Liver (tissue), 9 donors: ENCODE data around the gene SECTM1. TPM values are rescaled to one million over a fixed set of nuclear protein-coding genes. Genes with fewer than 3 reads are reported as not detected.
"Not testable (repeated sequence)": the region's sequence is repeated elsewhere in the genome, so short reads cannot be mapped to it uniquely, and the experiment has no call there.

ENCODE experiments used
- DNase-seq: peaks from one replicate; pipeline ENCODE4 v3.0.0-alpha.2; 2017; ENCODE audit warnings: low spot score
- H3K27ac ChIP-seq, 2 donors: one replicate each; pipeline ENCODE4 v1.7.0; 2013; ENCODE audit warnings: inconsistent platforms in 2 of 2, low read length in 2 of 2, control low read depth in 1 of 2, low read depth in 1 of 2, mild to moderate bottlenecking in 1 of 2
- H3K27me3 ChIP-seq, 4 donors: one replicate each; pipeline versions ENCODE4 v1.6.1 to v1.7.0; 2013; ENCODE audit warnings: low read length in 3 of 4, inconsistent platforms in 1 of 4, mild to moderate bottlenecking in 1 of 4, moderate library complexity in 1 of 4; ENCODE audit not compliant: control insufficient read depth in 4 of 4, insufficient read depth in 4 of 4
- H3K36me3 ChIP-seq, 4 donors: one replicate each; pipeline versions ENCODE4 v1.6.1 to v1.7.0; 2013; ENCODE audit warnings: low read length in 3 of 4, mild to moderate bottlenecking in 3 of 4, low read depth in 1 of 4, moderate library complexity in 1 of 4; ENCODE audit not compliant: control insufficient read depth in 4 of 4, insufficient read depth in 3 of 4
- H3K4me1 ChIP-seq, 4 donors: one replicate each; pipeline versions ENCODE4 v1.6.1 to v1.7.0; 2013; ENCODE audit warnings: low read length in 3 of 4, mild to moderate bottlenecking in 3 of 4, moderate library complexity in 1 of 4; ENCODE audit not compliant: control insufficient read depth in 4 of 4, insufficient read depth in 4 of 4
- H3K4me3 ChIP-seq, 3 donors: one replicate each; pipeline versions ENCODE4 v1.6.1 to v1.7.0; 2013; ENCODE audit warnings: low read length in 3 of 3, control low read depth in 1 of 3, low read depth in 1 of 3, mild to moderate bottlenecking in 1 of 3
- H3K9ac ChIP-seq, 2 donors: one replicate each; pipeline ENCODE4 v1.7.0; 2013; ENCODE audit warnings: low read length in 2 of 2, mild to moderate bottlenecking in 2 of 2, moderate library complexity in 2 of 2, control low read depth in 1 of 2, low read depth in 1 of 2
- H3K9me3 ChIP-seq, 4 donors: one replicate each; pipeline versions ENCODE4 v1.6.1 to v1.7.0; 2013; ENCODE audit warnings: low read length in 3 of 4; ENCODE audit not compliant: control insufficient read depth in 4 of 4
- CTCF ChIP-seq: fragments of 150-350 bp; IDR thresholded peaks from 2 replicates; pipeline ENCODE4 v1.5.1; 2017; ENCODE audit warnings: improper control_type of control experiment, low read depth, low read length; ENCODE audit not compliant: missing input control
- FOXA1 ChIP-seq: IDR thresholded peaks from 2 replicates; pipeline ENCODE4 v1.6.1; 2016; ENCODE audit warnings: antibody characterized with exemption
- HNF4A ChIP-seq, 2 donors: conservative IDR thresholded peaks; 2 replicates each; pipeline ENCODE4 v1.6.1; 2016; ENCODE audit warnings: antibody characterized with exemption in 2 of 2, mild to moderate bottlenecking in 2 of 2
- JUND ChIP-seq, 2 donors: IDR thresholded peaks; 2 replicates each; pipeline ENCODE4 v1.6.1; 2016; ENCODE audit warnings: antibody characterized with exemption in 2 of 2
- REST ChIP-seq: IDR thresholded peaks from 2 replicates; pipeline ENCODE4 v1.6.1; 2016; ENCODE audit warnings: antibody characterized with exemption, mild to moderate bottlenecking
- RXRA ChIP-seq, 2 donors: IDR thresholded peaks; 2 replicates each; pipeline ENCODE4 v1.6.1; 2017 to 2018; ENCODE audit warnings: antibody characterized with exemption in 2 of 2, mild to moderate bottlenecking in 1 of 2
- YY1 ChIP-seq: IDR thresholded peaks from 2 replicates; pipeline ENCODE4 v1.6.1; 2016; ENCODE audit warnings: antibody characterized with exemption, mild to moderate bottlenecking
- WGBS: extraction: QIAGEN DNeasy Blood & Tissue Kit; methylation state at CpG from one replicate; pipeline ENCODE4 v1.1.7; 2013; 5-methylcytosine and 5-hydroxymethylcytosine counted together
- polyA plus RNA-seq, 2 donors: library from polyadenylated mRNA; stranded (reverse) in 1 of 2; unstranded in 1 of 2; fragments of 200-250 nt in 1 of 2; fragments of >200 nt in 1 of 2; fragmentation: Nextera tagmentation in 1 of 2; extraction: Ambion mirVana in 1 of 2; gene quantifications; one replicate each; pipeline versions ENCODE4 v1.2.1 to v1.2.3, GENCODE V29; 2013 to 2015
- total RNA-seq, 2 donors: library from RNA; depleted of rRNA; stranded (reverse); fragments of >200 nt; gene quantifications; one replicate each; pipeline ENCODE4 v1.2.3, GENCODE V29; 2014
- TF ChIP-seq, protein P1 (sequence below): IDR thresholded peaks from 2 replicates; pipeline ENCODE4 v1.6.1; 2016; ENCODE audit warnings: antibody characterized with exemption
- donor health status: healthy.
- donor health status: healthy.
- donor health status: healthy.
- donor health status: healthy.
- donor health status: healthy.

Gene SECTM1
- total and polyA plus RNA-seq, 4 donors, result 1.3 to 14.2 (median 4.6) TPM

DNA sequence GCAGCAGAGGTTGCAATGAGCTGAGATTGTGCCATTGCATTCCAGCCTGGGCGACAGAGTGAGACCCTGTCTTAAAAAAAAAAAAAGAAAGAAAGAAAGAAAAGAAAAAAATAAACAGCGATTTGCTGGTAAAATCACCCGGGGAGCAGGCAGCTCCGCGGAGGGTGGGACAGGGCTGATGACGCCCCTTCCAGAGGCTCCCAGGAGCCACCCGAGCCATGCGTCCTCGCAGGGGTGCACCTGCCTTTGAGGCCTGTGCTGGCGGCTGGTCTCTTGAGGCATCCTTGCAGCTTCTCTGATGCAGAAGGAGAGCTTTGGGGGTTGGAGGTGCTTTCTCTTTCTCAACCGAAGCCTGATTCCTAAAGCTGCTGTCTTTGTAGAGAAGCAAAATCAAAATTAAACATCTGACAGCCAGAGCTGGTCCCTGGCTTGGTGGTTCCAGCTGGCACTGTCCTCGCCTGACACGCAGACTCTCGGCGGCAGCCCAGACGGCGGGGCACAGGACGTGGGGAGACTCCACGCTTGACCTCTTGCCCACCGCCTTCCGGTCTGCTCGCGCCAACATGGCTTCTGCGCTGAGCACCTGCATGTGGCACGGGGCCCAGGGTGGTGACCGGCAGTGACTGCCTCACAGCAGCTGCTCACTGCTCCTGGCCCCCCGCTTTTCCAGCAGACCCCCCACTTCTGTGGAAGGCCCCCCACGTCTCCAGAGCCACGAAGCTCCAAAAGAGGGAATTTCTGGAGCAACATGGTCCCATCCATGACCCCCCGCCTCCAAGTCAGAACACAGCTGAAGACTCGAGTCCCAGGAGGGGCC, 44.6 kb upstream of the SECTM1 start (continued):
- TF ChIP-seq JUND (IDR thresholded peaks at IDR 0.05) (no peak), FOXA1 (no peak)
- TF ChIP-seq, protein P1, sequence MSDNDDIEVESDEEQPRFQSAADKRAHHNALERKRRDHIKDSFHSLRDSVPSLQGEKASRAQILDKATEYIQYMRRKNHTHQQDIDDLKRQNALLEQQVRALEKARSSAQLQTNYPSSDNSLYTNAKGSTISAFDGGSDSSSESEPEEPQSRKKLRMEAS, result no peak

GRCh38 chr17:82377294-82377693, 43.7 kb upstream of the SECTM1 start:
- H3K36me3 ChIP-seq, H3K27ac ChIP-seq, H3K27me3 ChIP-seq, DNase-seq, H3K9me3 ChIP-seq, H3K4me3 ChIP-seq, H3K4me1 ChIP-seq, H3K9ac ChIP-seq: not testable (repeated sequence)
- WGBS, result 63% methylated on average over 3 of the region's 5 CpGs

- H3K27ac ChIP-seq, result no peak overlapping the region
- TF ChIP-seq HNF4A (conservative IDR thresholded peaks at IDR 0.05), result no peak
- no peak for TF ChIP-seq YY1
- TF ChIP-seq REST, result no peak
- no peak for TF ChIP-seq CTCF
- peak in 1 of 2 donors; percentile 22 for TF ChIP-seq RXRA (IDR thresholded peaks at IDR 0.05)
- peaks cover 0 to 17% (median 8%) of the 10 kb centered on the region in 4 donors for H3K4me1 ChIP-seq
- H3K27me3 ChIP-seq, result peaks cover 0 to 17% (median 4%) of the 10 kb centered on the region in 4 donors
- no peak overlapping the region for H3K4me3 ChIP-seq
- H3K9me3 ChIP-seq, result no peaks in the 10 kb centered on the region
- H3K9ac ChIP-seq, result no peak overlapping the region
- WGBS, result 71% methylated on average over 16 of the region's 16 CpGs
- H3K36me3 ChIP-seq, result no peaks in the 10 kb centered on the region
- DNase-seq, result no peak
Observed at GRCh38 chr17:82376042-82376730, 42.6 kb upstream of the SECTM1 start.
